HG03159 (cell line): Measurements from ENCODE around the gene IL5RA.

Experiments
- ATAC-seq: cut with Tn5 transposase; IDR thresholded peaks from one replicate; pipeline ENCODE4 v1.9.1; 2021; ENCODE audit warnings: mild to moderate bottlenecking, moderate library complexity; ENCODE audit not compliant: unreplicated experiment

Gene IL5RA

DNA sequence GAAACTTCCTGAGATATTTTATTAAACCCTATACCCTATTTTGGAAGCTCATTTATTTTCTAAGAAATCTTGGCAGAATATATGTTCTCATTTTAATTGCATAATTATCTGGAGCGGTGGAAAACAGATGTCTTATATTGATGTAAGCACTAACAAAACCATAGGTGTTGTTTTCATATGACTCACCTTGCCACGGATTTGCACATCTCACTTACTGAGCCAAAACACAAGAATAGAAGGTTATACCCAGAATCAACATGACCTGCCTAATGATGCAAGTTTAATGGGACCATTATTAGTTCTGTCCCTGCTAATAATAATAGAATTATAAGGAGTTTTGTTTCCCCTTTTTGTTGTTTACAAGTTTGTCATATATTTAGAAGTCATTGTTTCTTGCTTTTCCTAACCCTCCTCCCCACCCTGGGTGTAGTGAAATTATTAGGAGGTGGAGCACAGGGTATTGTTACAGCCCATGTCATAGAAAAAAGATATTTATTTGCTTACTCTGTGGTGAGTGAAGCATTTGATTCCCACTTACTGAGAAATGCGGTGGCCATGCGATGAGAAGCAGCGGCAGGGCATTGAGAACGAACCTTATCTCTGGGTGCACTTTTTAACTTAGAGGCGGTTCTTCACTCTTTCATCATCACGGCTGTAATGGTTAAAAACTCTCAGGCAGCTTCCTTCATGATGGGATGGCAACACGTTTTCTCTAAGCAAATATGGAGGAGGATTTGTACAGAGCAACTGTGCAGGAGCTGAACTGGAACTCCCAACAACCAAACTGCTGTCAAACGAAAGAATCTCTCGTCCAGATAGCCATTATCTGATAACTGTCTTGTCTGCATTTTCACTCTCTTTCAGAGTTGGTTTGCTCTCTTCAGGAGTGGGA is 521 bp downstream of the IL5RA start:
- peak; percentile 74 for ATAC-seq

DNA sequence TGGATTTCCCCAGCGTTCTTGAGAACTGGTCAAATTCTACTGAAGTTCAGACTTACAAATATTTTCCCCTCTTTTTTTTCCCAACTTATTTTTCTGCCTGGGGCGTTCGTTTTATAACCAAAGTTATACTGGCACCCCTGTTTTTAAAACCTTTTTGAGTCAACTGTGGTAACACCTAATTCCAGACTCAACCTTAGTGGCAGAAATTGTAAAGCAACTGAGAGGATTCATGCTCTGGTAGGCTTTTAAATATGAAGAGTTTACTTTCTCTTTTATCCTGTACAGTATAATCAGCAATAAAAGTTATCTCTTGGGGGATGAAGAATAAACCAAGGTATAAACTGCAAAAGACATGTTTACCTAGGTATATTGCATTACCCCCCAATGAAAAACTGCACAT is 2.3 kb downstream of the IL5RA start:
- ATAC-seq: peak; percentile 38

DNA sequence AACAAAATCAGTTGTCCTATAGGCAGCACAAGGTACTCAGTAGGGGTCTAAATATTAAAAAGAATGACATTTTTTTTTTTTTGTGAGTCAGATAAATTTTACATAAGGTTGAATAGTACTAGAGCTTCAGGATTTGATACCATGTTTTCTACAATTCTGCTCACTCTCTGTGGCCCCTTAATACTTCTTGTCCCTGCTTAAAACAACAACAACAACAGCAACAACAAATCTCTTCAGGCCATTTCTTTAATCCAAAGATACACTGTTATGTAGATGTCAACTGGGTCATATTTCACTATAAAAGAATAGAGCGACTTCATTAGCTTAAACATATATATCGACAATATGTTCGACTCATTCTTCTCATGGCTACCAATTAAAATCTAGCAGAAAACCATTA is 3.0 kb downstream of the IL5RA start:
- ATAC-seq: no peak

DNA sequence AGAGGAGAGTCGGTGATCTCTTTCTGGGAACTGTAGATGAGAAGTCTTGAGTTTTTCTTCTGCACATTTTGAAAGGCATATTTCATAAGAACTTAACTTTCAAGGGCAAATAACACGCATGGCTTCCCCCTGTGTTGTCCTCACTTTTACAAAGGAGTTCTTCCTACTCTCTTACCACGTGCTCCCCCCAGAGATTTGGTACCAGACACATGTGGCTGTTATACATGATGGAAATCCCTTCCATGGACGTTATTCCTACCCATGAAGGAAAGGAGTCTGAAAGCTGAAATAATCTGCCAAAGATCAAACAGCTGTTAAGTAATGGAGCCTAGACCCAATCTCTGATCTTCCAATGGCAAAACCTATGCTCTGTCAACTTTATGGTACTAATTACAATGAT is 4.4 kb downstream of the IL5RA start:
- ATAC-seq: no peak

DNA sequence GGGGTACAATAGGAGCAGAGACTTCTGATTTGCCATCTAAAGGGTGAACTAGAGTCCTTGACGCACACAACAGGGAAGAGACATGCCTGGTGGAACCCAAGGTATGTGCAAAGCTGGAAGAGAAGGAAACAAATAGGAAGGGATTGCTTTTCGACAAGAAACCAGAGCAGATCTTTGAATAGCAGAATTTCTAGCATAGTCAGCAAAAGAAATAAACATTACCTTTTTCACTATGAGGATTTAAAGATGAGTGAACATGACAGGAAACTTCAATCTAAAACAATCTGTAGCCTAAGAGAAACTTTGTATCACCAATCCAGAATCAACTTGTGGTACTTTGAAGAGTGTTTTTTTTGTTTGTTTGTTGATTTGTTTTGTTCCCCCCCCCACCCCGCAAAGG is 4.9 kb downstream of the IL5RA start:
- no peak for ATAC-seq

DNA sequence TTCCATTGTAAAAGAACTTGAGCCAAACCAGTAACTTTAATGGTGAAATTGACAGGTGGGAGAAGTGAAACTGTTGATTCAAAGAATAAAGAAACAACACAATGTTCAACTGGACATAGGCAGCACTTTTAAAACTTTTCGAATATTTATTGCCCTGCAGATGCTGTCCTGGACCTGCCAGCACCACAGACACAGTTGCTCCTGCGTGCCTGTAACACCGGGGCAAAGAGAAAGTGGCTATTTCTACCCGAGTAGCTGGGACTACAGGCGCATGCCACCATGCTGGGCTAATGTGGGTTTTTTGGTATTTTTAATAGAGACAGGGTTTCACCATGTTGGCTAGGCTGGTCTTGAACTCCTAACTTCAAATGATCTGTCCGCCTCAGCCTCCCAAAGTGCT is 7.4 kb downstream of the IL5RA start:
- no peak for ATAC-seq

DNA sequence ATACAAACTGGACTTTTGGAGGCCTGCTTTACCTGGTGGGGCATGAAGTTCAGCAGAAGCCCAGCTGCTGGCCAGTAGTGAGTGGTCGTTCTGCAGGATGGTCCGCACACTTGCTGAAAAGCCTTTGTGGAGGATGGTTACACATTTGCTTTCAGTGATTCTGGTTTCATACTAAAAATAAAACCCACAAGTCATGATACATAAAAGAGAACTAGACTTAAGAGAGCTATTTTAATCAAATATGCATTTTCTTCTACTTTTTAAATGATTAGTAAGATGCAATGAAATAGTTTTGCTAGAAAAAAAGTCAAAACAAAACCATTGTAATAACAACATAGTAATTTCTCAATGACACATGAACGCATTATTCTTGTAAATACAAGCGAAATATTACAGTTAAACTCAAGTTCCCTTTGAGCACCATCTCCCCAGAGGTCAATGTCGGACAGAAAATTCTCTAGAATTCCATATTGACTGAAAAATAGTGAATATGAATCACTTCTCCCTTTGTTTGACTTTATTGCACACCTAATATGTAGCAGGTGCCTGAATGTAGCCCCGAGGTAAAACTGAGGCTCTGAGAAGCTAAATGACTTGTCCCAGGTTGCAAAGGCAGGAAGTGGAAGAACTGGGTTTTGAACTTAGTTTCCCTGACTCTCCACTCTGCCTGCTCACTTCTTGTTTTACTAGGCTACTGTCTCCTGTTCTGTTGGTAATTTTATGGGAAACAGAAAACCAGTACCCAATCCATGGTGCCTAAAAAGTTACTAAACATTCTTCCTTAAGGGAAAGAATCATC is 8.3 kb downstream of the IL5RA start:
- ATAC-seq: peak; percentile 63

DNA sequence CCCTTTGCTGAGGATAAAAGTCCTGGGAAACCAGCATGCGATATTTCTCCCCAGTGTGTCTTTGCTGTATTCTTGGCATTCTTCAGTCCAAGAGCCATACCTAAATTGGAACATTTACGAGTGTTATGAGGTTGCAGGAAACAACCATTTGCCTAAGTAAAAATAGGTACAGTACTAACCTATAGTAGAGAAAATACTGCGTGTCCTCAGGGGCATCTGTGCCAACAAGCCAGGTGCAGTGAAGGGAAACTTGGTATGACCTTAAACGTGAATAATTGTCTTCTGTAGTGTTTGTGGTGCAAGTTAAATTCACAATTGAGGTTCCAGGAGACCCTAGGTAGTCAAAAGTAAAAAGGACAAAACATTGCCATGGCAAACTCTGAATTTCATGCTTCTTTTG is 12.2 kb downstream of the IL5RA start:
- ATAC-seq: no peak

DNA sequence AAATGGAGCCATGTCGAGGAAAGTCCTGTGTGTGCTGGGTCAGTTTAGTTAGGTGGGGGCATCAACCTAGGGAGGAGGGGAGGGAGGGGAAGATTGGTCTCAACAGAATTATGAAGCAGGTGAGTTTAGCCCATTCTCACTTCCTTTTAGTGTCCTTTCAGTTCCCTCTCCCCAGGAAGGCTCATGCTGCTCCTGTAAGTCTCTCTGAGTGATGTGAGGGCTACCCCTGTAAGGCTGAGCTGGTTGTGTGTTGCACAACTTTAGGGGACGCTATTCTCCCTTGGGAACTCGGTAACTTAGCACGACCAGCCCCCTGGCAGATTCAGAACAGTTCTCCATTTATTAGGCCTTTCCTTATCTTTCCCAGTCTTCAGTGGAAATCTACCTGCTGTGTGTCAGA is 21.2 kb downstream of the IL5RA start:
- ATAC-seq: peak; percentile 99

DNA sequence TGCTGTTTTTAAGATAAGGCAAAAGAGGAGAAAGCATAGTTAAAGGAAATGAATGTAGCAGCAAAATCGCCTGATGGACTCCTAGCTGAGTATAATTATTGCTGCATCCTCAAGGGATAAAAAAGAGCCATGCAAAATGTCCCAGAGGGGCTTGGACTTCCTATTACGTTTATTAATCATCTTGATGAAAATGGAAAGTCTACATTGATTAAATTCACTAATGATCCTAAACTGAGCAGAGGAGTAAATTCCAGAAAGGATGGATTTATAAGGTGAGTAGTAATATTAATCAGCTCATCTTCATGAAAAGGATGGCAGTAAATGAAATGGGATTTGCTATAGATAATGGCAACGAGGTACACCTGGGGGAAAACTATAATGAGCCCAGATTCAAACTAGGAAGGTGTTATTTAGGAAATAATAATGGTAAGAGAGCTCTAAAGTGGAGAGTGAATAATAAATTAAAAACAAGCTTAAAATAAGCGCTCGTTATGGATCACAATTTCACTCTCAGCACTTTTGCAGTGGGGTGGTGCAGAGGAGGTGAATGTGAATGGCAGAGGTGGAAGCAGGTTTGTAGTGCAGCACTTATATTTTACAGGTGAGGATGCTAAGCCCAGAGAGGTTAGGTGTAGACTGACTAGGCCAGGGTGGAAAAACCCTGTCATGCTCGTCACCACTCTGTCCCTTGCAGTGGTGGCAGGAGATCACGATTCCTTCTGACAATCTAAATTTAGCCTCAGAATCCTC is 22.3 kb downstream of the IL5RA start:
- no peak for ATAC-seq

DNA sequence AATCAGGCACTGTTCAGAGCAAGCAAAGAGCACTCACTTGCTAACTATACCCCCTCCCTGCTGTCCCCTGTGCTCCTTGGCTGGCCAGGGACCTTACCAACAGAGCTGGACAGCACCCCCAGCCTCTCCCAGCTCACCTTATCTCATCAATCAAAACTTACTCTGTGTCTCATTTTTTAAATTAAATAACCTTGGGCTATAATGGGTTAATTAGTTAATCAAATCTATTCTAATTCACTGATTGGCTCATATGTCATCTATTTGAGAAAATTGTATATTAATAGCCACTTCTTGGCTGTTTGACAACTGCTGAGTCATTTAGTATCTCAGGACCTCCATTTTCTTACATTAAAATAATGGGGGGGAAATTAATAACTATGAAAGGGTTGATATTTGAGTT is 22.9 kb downstream of the IL5RA start:
- ATAC-seq: no peak

DNA sequence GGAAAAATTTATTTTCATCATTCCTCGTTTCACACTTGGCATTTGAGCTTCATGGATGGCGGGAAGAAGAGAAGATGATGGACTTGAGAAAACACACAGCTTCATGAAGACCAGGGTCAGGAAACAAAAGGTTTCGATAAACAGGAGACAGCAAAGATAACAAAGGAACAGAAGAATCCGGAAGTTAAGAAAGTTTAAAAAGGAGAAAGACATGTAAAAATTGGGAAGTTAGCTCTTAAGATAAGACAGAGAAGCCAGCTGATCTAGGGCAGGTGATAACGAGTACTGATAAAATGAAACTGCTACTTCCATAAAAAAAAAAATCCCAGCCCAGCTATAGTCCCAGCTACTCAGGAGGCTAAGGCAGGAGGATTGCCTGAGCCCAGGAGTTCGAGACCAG is 23.9 kb downstream of the IL5RA start:
- no peak for ATAC-seq

DNA sequence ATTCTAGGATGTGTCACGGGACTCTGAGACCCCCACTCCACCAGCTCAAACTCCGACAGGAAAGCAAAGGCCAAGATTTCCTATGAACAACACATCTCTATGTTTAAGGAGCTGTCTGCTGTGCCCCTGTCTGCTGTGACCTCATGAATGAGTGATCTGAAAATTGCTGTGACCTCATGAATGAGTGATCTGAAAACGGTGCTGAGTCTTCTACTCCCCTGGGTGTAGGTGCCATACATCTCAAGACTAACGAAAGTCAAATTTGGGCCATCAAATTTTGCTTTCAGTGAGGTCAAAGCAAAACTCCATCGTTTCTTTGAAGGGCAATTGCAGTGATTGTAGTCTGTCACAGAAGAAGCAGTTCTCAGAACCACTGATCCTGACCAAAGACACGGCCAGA is 24.4 kb downstream of the IL5RA start:
- ATAC-seq: no peak

DNA sequence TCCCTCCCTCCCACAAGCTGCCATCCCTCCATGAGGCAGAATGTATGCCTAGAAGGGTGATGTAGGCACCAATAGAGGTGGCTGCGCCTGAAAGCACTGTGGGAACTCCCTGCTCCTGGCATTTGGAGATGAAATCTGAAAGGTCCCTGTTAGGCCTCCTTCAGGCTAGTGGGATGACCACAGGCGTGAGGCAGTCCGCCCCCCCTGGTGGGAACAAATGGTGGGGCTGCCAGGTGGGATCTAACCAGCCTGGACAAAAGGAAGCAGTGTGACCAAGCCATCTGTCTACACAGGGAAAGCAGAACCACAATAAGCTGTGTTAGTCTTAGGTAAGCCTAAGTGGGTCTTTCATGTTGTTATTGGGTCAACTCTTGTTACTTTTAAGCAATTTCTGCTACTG is 25.3 kb downstream of the IL5RA start:
- ATAC-seq: no peak

DNA sequence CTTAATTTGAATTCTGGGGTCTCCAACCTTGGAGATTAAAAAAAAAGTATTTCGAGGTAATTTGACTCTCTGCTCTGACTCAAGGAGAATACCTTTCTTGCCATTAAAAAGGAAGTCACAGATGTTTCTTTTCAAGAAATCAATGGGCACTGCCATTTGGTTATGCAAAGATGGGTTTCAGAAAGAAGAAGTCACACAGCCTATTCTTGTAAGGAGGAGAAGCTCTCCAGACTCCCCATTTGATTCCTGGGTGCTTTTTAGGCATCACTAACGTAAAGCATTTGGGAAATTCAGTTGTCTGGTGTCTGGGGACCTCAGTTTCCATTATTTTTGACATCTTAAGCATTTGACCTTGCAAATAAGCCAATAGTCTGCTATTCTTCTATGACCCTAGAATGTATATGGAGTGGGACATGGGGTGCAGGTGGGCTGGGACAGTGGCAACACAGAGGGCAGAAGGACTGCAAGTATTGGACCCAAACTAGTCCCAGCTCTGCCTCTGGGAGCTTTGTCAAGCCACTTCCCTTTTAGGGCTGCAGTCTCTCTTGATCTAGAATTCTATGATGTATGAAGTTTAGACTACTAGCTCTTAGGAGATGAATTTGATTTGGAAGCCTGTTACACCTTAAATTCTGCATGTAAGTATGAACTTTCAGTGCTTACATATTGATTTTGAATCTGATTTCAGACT is 27.8 kb downstream of the IL5RA start:
- peak; percentile 86 for ATAC-seq

DNA sequence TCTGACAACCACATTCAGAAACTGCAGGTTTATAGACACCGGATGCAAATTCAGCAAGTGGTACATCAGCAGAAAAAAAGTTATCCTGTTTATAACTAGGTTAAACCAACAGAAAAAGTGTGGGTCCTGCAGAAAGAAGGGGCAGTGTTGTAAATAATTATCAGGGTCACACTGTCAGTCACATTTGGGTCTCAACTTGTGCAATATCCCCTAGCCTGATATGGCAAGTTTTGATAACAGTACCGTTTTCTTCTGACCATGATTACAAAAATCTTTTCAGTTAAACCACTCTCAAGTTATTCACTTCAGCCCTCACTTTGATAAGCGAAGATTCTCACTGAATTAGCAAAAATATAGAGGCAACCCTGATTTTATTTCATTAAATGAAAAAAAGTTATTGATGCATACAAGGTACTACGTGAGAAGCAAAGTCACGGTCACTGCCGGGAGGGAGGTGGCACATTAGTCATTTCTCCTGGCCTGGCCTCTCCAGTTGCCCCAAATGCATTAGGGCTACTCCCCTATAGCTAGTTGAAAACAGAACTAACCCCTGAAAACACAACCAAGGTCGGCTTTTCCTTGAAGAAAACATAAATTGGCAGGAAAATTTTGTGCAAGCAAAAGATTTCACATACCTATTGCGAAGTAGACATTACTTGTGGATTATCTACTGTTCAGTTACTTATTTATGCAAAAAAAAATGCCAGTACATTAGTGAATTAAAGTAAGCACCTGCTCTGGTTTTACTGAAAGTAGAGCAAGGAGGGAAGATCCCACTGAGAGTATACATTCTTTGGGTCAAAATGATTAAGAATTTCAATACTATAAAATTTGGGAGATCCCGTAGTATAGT is 28.6 kb downstream of the IL5RA start:
- ATAC-seq: peak; percentile 54

DNA sequence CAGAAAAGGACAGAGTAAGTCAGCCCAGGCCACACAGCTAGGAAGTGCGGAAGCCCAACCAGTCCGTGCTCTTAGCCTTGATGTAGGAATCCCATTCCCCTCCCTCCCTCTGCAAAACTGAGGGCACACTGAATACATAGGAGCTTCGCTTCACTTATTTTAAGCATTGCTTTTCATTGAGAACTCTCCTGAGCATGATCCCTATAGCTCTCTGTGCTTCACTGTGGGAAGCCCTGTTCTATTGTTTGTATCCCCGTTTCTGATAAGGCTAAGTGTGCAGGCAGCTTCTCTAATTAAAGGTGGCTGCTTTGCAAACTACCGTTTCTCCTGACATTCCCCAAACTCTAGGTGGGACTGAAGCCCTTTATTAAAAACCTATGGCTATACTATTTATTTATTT is 29.9 kb downstream of the IL5RA start:
- no peak for ATAC-seq

DNA sequence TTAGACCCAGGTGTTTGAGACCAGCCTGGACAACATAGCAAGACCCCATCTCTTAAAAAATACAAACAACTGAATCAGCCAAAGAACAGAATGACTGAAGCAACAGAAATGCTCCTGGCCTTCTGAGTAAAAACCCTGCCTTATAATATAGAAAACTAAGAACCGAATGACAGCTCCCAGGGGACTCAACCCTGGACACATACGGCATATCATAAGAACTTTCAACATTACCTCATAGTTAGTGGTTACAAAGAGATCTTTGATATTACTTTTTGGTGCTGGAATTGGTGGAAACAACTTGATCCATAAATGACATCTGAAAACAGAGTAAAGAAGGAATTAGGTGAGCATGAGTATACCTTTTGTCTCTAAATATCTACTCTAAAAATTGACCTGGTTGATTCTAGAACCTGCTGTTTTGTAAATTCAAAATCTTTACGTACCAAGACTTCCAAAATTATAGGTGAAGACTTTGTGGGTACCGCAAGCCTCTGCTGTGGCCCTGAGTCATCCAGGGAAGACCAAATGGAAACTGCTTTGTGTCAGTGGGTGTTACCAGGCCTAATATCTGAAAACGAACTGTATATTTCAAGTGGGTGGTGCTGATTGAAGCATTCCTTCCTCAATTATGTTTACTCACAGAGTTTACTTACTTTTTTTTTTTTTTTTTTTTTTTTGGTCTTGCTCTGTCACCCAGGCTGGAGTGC is 35.5 kb downstream of the IL5RA start:
- peak; percentile 77 for ATAC-seq

DNA sequence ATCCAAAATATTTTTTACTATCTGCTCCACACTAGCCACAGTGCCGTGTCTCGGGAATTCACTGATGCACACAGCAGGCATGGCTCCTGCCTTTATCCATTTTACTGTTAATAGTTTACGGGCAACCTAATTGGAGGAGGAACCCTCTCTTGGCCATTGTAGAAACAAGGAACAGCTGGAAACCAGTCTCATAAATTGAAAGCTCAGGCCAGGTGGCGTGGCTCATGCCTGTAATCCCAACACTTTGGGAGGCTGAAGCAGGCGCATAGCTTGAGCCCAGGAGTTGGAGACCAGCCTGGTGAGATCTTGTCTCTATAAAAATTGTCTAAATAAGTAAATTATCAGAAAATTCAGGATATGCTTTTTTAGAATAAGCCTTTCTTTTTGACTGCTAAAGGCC is 39.0 kb downstream of the IL5RA start:
- ATAC-seq: no peak
